Measurements from ENCODE around the gene OR1A2.

GRCh38 chr17:3167574-3167973, 29.7 kb upstream of the OR1A2 start:
- TF ChIP-seq ZFP37 (tag by site-specific recombination; IDR thresholded peaks at IDR 0.05) (no peak), CTCF (tag by site-specific recombination; IDR thresholded peaks at IDR 0.05) (no peak), KLF10 (tag by site-specific recombination; IDR thresholded peaks at IDR 0.05) (no peak), ZNF639 (tag by site-specific recombination; IDR thresholded peaks at IDR 0.05) (no peak), ZNF600 (tag by site-specific recombination; IDR thresholded peaks at IDR 0.05) (no peak), ZNF777 (tag by site-specific recombination; IDR thresholded peaks at IDR 0.05; ENCODE audit: borderline replicate concordance) (no peak), ZNF580 (tag by site-specific recombination; IDR thresholded peaks at IDR 0.05) (no peak), ZNF146 (tag by site-specific recombination; IDR thresholded peaks at IDR 0.05) (no peak), ZSCAN16 (tag by site-specific recombination; IDR thresholded peaks at IDR 0.05) (no peak), ZNF621 (tag by site-specific recombination; IDR thresholded peaks at IDR 0.05) (no peak), ZNF670 (tag by site-specific recombination; IDR thresholded peaks at IDR 0.05; ENCODE audit: low read depth) (no peak)
- TF ChIP-seq, protein P1, sequence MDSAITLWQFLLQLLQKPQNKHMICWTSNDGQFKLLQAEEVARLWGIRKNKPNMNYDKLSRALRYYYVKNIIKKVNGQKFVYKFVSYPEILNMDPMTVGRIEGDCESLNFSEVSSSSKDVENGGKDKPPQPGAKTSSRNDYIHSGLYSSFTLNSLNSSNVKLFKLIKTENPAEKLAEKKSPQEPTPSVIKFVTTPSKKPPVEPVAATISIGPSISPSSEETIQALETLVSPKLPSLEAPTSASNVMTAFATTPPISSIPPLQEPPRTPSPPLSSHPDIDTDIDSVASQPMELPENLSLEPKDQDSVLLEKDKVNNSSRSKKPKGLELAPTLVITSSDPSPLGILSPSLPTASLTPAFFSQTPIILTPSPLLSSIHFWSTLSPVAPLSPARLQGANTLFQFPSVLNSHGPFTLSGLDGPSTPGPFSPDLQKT (IDR thresholded peaks at IDR 0.05; ENCODE audit: borderline replicate concordance, low read depth, low read length), result no peak
- TF ChIP-seq, protein P2, sequence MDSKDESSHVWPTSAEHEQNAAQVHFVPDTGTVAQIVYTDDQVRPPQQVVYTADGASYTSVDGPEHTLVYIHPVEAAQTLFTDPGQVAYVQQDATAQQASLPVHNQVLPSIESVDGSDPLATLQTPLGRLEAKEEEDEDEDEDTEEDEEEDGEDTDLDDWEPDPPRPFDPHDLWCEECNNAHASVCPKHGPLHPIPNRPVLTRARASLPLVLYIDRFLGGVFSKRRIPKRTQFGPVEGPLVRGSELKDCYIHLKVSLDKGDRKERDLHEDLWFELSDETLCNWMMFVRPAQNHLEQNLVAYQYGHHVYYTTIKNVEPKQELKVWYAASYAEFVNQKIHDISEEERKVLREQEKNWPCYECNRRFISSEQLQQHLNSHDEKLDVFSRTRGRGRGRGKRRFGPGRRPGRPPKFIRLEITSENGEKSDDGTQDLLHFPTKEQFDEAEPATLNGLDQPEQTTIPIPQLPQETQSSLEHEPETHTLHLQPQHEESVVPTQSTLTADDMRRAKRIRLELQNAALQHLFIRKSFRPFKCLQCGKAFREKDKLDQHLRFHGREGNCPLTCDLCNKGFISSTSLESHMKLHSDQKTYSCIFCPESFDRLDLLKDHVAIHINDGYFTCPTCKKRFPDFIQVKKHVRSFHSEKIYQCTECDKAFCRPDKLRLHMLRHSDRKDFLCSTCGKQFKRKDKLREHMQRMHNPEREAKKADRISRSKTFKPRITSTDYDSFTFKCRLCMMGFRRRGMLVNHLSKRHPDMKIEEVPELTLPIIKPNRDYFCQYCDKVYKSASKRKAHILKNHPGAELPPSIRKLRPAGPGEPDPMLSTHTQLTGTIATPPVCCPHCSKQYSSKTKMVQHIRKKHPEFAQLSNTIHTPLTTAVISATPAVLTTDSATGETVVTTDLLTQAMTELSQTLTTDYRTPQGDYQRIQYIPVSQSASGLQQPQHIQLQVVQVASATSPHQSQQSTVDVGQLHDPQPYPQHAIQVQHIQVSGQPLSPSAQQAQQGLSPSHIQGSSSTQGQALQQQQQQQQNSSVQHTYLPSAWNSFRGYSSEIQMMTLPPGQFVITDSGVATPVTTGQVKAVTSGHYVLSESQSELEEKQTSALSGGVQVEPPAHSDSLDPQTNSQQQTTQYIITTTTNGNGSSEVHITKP (tag by site-specific recombination; IDR thresholded peaks at IDR 0.05), result no peak
